HG03354 (cell line): ENCODE data around the gene ZNF554.
"Not testable (repeated sequence)": the region's sequence is repeated elsewhere in the genome, so short reads cannot be mapped to it uniquely, and the experiment has no call there.

Experiments
- ATAC-seq: cut with Tn5 transposase; IDR thresholded peaks from one replicate; pipeline ENCODE4 v1.9.1; 2021; ENCODE audit warnings: mild to moderate bottlenecking; ENCODE audit not compliant: unreplicated experiment, poor library complexity, severe bottlenecking

The ZNF554 gene

DNA sequence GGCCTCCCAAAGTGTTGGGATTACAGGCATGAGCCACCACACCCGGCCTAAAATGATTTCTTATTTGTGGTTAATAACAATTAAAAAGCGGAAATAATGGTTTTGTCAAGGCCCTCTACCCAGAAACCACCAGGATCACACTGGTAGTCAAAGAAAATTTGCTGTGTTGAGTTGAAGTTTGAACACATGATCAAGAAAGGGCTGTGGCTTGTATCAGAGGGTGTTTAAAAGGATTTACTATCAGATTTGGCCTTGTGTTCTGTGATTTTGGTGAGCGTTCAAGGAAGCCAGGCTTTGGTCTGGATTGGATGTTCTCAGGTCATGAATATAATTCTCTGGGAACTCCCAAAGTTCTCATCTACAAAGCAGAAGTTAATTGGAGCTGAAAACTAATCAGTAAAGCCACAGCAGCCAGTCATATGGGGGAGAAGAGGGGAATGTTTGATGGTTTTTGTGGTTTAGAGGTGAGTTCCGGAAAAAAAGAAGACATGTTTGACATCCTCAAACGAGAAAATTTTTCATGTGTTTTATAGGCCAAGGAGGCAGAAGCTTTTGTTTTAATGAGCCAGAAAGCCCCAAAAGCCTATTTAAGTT lies 36.9 kb downstream of the ZNF554 start:
- ATAC-seq = no peak

DNA sequence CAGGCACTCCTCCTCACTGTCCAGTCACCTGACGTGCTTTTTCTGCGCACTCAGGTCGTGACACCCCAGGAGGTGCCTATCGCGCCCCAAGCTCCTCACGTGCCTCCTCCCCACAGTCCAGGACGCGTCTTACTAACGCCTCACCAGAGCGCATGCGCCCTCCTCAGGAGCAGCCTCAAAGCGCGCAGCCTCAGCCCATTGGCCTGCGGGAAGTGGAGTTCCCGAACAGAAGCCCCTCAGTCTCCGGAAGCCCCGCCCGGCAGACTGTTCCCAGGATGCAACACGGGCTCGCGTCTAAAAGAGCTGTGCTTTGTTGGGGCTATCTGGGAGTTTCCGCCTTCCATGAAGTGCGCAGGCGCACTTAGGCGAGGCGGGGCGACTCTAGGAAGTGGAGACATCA lies 39.2 kb downstream of the ZNF554 start:
- ATAC-seq = no peak

DNA sequence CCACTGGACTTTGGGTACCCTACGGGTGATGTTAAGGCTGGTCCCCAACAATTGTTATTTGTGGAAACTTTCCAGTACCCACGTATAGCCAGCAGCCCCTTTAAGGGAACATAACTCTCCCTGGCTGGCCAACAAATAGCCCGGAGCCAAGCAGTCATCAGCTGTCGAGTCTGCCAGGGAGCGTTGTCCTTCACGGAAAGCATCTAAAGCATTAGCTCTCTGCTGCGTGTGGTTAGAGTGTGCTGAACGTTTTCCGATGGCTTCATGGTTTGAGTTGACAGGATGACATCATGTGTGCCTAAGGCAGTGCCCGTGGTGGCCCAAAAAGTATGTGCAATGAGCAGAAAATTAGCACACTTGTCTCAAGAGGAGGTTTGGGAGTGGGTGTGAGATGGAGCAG lies 44.1 kb downstream of the ZNF554 start:
- ATAC-seq = no peak

DNA sequence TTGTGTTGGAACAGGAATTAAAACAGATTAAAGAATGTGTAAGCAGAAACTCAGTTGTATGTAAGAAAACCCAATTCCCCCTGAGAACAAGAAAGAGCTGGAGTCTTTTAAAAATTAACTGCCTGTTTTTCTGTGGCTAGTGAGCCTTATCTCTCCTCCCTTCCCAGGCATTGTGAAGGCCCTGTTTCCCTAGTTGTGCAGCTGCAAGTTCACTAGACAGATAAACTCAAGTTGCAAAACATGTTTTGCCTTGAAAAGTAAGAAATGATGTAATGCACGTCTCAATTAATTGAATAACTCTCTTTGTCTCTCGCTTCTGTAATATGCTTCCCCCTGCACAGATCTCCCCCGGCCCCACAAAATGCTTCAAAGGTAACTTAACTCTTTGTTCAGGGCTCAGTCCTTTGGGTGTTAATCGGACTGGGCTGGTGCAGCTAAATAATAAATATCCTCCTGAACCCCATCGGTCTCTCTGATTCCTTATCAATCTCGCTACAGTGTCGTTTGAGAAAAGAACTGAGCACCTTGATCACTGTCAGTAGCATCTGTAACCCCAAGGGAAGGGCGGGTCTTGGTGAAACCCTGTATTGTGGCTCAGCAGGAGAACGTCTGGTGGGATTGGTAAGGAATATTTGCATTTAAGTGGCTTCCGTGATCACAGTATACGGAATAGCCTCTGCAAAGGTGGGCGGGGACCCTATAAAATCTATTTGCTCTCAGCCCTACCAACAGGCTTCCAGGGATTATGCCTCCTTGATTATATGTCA lies 45.8 kb downstream of the ZNF554 start:
- no peak for ATAC-seq

DNA sequence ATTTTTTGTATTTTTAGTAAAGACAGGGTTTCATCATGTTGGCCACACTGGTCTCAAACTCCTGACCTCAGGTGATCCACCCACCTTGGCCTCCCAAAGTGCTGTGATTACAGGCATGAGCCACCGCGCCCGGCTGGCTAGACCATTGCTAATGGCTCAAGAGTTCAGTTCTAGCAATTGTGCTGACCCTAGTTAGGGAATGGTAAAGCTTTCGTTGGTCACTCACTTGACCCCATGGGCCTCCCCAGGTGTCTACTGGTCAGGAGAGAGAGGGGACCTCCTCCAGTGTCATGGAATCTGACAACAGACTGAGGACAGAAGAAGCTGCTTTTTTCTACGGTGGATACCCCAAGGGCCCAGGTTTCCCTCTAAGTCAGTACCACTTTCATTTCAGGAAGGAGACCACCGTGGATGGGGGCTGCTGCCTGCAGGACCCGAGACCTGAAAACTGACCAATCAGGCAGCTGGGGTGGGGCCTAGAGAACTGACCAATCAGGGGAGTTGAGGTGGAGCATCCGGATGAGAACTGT lies 46.9 kb downstream of the ZNF554 start:
- ATAC-seq = no peak

DNA sequence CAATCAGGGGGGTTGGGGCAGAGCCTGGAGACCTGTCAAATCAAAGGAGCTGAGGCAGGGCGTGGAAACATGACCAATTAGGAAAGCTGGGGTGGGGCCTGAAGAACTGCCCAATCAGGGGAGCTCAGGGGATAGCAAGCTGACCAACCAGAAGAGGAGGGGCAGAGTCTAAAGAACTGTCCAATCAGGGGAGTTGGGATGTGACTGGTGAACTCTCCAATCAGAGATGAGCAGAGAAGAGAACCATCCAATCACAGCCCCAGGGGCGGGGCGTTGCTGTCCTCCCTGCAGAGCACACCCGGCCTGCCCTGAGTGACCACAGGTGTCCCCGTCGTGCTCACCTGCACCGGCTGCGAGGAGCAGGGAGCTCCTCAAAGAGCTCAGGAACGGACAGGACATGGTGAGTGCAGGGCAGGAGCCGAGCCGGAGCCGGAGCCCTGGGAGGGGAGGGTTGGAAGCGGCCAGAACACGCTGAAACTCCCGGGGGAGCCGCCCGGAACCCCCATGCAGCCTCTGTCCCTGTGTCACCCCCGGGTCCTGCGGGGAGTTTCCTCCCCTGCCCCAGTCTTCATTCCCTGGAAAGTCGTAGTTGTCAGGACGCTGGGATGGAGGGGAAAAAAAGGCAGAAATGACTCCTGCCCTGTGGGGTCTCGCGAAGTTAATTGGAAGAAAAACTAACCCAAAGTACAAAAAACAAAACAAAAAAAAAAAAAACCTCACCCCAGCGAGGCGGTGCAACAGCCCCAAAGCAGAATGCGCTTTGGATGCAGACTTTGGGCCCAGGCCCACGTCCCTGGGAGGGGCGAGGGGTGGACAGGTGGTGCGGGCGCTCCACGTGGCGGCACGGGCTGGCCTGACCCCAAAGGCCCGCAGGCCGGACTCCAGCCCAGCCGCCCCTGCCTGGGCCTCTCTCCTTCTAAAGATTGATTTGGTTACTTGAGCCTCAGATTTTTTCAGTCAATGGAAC lies 47.6 kb downstream of the ZNF554 start, which contains the start of gene ZNF556:
ZNF556 (plus strand) TSS at position 311 of the 967 bp plus-strand sequence; CDS start at position 398, 87 bp downstream.
- no peak for ATAC-seq

DNA sequence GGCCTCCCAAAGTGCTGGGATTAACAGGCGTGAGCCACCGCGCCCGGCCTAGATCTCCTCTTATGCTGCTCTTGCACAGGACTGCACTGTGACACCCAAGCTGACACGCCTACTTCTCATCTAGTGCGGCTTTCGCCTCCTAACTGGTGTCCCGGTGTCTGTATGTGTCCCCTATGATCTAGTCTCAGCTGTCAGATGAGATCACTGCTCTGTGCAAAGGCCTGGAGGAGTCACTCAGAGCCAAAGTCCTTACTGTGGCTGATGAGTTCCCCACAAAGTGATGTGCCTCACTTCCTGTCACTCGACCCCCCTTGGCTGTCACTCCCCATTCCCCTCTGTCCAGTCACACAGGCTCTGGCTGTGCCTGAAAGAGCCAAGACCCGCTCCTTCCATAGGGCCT lies 50.0 kb downstream of the ZNF554 start:
- no peak for ATAC-seq

DNA sequence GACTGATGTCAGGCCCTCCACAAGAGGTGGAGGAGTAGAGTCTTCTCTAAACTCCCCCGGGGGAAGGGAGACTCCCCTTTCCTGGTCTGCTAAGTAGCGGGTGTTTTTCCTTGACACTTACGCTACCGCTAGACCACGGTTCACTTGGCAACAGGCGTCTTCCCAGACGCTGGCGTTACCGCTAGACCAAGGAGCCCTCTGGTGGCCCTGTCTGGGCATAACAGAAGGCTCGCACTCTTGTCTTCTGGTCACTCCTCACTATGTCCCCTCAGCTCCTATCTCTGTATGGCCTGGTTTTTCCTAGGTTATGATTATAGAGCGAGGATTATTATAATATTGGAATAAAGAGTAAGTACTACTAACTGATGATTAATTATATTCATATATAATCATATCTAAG lies 52.5 kb downstream of the ZNF554 start:
- not testable (repeated sequence) for ATAC-seq

DNA sequence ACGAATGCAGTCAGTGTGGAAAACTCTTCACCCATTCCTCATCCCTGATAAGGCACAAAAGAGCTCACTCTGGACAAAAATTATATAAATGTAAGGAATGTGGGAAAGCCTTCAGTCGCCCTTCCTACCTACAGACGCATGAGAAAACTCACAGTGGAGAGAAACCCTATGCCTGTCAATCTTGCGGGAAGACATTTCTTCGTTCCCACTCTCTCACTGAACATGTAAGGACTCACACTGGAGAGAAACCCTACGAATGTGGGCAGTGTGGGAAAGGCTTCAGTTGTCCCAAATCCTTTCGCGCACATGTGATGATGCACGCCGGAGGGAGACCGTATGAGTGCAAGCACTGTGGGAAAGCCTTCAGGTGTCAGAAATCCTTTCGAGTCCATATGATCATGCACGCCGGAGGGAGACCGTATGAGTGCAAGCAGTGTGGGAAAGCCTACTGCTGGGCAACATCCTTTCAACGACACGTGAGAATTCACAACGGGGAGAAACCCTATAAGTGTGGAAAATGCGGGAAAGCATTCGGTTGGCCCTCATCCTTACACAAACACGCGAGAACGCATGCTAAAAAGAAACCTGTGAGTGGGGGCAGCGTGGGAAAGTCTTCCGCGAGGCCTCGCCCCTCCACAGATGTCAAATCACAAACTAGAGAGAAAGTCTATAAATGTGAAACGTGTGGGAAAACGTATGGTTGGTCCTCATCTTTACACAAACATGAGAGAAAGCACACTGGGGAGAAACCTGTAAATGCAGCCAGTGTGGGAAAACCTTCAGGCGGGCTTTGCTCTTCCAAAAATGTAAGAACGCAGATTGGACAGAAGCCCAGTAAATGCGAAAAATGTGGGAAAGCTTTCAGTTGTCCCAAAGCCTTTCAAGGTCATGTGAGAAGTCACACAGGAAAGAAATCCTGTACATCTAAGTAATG lies 58.0 kb downstream of the ZNF554 start:
- no peak for ATAC-seq

DNA sequence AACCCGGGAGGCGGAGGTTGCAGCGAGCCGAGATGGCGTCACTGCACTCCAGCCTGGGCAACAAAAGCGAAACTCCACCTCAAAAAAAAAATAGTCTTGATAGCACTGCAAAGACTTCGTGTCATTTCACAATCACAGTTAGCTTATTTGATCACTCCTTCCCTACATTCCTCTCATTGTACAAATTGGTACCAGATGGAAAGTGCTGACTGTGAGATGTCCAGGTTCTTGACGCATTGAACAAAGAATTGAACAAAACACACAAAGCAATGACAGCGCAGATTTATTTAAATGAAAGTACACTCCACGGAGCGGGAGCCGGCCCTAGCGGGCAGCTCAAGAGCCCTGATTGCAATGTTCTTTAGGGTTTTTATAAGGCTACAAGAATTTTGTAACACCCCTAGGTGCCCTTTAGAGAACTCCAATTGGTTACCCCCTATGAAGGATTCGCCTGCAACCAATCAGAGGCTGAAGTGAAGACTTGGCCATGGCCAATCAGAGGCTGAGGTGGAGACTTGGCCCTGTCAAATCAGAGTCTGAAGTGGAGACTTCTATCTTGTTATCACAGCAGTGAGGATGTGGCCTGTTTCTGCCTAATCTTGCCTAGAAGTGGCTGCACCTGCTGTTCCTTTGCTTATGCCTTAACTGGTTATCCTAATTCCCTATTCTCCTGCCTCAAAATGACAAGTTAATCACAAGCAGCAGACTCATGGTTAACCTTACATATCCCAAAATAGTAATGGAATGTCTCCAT lies 64.2 kb downstream of the ZNF554 start:
- ATAC-seq = no peak

DNA sequence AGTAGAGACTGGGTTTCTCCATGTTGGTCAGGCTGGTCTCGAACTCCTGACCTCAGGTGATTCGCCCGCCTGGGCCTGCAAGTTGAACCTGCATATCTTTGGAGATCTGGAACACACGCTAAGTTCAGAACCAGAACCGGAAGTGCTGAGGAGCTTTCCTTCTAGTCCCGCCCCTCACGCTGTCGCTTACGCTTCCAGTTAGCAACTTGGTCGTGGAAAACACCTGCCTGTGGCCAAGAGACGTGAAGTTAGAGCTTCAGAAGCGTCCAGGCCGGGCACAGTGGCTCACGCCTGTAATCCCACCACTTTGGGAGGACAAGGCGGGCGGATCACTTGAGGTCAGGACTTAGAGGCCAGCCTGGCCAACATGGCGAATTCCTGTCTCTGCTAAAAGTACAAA lies 66.1 kb downstream of the ZNF554 start:
- ATAC-seq = no peak
